ENCODE data around the gene GATD1.

GRCh38 chr11:794013-794765, 16.9 kb upstream of the GATD1 start:
- no peak for TF ChIP-seq CTCF (IDR thresholded peaks at IDR 0.05)
- no peak for TF ChIP-seq POLR2A (IDR thresholded peaks at IDR 0.05)

All from esophagus squamous epithelium (tissue), 4 donors.